Ishikawa (cell line): ENCODE results near the gene KSR2.

Source experiments
- EP300 ChIP-seq: IDR thresholded peaks from 2 replicates; pipeline ENCODE4 v1.6.1; 2012; ENCODE audit warnings: borderline replicate concordance
- TF ChIP-seq, protein P1 (sequence below): IDR thresholded peaks from 2 replicates; pipeline ENCODE4 v1.6.1; 2012

DNA sequence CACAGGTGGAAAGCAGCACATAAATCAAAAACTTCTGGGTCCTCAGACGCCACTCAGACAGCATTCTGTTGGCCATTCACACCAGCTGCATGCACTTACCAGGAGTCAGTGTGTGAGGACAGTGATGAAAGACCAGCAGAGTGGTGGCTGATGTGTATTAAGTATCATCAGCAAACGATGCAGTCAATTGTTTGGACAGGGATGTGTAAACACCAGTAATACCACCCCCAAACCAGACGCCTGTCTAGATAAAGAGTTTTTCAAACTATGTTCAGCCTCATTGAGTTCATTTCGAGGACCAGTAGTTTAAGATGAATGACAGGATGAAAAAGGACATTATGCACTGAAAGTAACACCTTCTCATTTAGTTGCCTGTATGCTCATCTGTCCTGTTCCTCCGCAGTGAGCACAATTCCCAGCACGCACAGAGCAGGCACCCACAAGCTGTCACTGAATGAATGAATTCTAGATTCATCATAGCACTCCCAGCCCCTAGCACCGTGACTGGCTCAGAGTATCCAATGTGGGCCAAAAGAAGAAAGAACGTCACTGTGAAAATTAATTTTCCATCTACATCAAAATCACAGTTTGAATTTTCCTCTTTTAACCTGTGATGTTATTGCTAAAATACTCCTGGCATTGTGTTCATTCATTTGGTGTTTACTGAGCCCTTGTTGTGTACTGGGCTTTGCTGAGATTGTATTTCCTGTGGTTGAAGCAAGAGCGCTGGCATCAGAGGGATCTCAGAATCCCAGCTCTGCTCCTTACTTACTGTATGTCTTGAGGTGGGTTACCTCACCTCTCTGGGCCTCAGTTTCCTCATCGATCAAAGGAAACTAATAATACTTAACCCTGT is 482.6 kb downstream of the KSR2 start:
- TF ChIP-seq, protein P1, sequence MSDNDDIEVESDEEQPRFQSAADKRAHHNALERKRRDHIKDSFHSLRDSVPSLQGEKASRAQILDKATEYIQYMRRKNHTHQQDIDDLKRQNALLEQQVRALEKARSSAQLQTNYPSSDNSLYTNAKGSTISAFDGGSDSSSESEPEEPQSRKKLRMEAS = no peak
- no peak for TF ChIP-seq EP300
